DOHH2 (cell line): ENCODE data around the gene CCL5.

Experiments
- EZH2phosphoT487 ChIP-seq: fragments of 200-600 bp; sonication (generic); IDR thresholded peaks from 2 replicates; pipeline ENCODE4 v1.6.1; 2017; ENCODE audit warnings: borderline replicate concordance, mild to moderate bottlenecking, antibody characterized with exemption, low read length, moderate library complexity, mixed read lengths
- TF ChIP-seq, protein P1 (sequence below): fragments of 200-600 bp; sonication (generic); IDR thresholded peaks from one replicate; pipeline ENCODE4 v1.5.1; 2014; ENCODE audit warnings: antibody characterized with exemption, mild to moderate bottlenecking, low read depth, low read length; ENCODE audit not compliant: poor library complexity, severe bottlenecking

GRCh38 chr17:35875072-35875799 lies 4.9 kb downstream of the CCL5 start:
- TF ChIP-seq, protein P1, sequence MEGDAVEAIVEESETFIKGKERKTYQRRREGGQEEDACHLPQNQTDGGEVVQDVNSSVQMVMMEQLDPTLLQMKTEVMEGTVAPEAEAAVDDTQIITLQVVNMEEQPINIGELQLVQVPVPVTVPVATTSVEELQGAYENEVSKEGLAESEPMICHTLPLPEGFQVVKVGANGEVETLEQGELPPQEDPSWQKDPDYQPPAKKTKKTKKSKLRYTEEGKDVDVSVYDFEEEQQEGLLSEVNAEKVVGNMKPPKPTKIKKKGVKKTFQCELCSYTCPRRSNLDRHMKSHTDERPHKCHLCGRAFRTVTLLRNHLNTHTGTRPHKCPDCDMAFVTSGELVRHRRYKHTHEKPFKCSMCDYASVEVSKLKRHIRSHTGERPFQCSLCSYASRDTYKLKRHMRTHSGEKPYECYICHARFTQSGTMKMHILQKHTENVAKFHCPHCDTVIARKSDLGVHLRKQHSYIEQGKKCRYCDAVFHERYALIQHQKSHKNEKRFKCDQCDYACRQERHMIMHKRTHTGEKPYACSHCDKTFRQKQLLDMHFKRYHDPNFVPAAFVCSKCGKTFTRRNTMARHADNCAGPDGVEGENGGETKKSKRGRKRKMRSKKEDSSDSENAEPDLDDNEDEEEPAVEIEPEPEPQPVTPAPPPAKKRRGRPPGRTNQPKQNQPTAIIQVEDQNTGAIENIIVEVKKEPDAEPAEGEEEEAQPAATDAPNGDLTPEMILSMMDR: no peak
- TF ChIP-seq EZH2phosphoT487: no peak
